Esophagus squamous epithelium (tissue), 4 donors: ENCODE data around the gene ASCL5.
A peak's percentile ranks its signal among the peaks of the same experiment; 100 is the strongest.

Experiments
- CTCF ChIP-seq, 6 experiments: fragments of 450-650 bp in 4 of 6; fragments of 200-600 bp in 2 of 6; sonication (generic) in 2 of 6; IDR thresholded peaks; one replicate each; pipeline ENCODE4 v1.5.1; 2016 to 2019; ENCODE audit warnings: antibody characterized with exemption in 6 of 6, mild to moderate bottlenecking in 4 of 6, moderate library complexity in 4 of 6
- POLR2A ChIP-seq, 4 donors: fragments of 450-650 bp; IDR thresholded peaks; one replicate each; pipeline ENCODE4 v1.6.1; 2017; ENCODE audit warnings: antibody characterized with exemption in 4 of 4, mild to moderate bottlenecking in 4 of 4, moderate library complexity in 3 of 4

- TF ChIP-seq CTCF (IDR thresholded peaks at IDR 0.05) (peak in 5 of 6 experiments; percentile 18 to 50 (median 19)), POLR2A (IDR thresholded peaks at IDR 0.05) (no peak)
These were observed 22.4 kb upstream of the ASCL5 start for GRCh38 chr1:201149400-201149799.
